HT1080 (cell line): ENCODE measurements around the gene MAP4. TPM values are rescaled to one million over a fixed set of nuclear protein-coding genes. Genes with fewer than 3 reads are reported as not detected.
A peak's percentile ranks its signal among the peaks of the same experiment; 100 is the strongest.
"Not testable (repeated sequence)": the region's sequence is repeated elsewhere in the genome, so short reads cannot be mapped to it uniquely, and the experiment has no call there.

Experiments used
- DNase-seq: peaks from one replicate; pipeline ENCODE4 v3.0.0-alpha.2; 2015; ENCODE audit warnings: low read depth
- polyA plus RNA-seq, 2 experiments: library from polyadenylated mRNA; depleted of rRNA; stranded (reverse); fragments of >200 nt; gene quantifications; 2 replicates each; pipeline ENCODE4 v1.2.3, GENCODE V29; 2015
- total RNA-seq: library from RNA; depleted of rRNA; stranded (reverse); fragments of >200 nt; shearing (Covaris generic); gene quantifications from 2 replicates; pipeline ENCODE4 v1.2.3, GENCODE V29; 2014; rRNA removed

MAP4 gene
- total RNA-seq = 48.7 and 60.0 TPM in 2 replicates
- polyA plus RNA-seq (2015; cell fraction: cytosol; rRNA removed) = 96.1 and 115 TPM in 2 replicates
- polyA plus RNA-seq (2015; cell fraction: nucleus; rRNA removed) = 232 and 242 TPM in 2 replicates

- DNase-seq = peak; percentile 72
Observed at GRCh38 chr3:48016301-48016973, at the start of gene MAP4. MAP4 (minus strand) TSS chr3:48016416; CDS start chr3:47998860, 17,556 bp downstream.

GRCh38 chr3:48065035-48065434 lies 48.8 kb upstream of the MAP4 start:
- DNase-seq = peak; percentile 20

- DNase-seq = peak; percentile 52
Observed at GRCh38 chr3:48064292-48064829, 48.1 kb upstream of the MAP4 start.

- DNase-seq = not testable (repeated sequence)
Observed at GRCh38 chr3:48061586-48061985, 45.4 kb upstream of the MAP4 start.

- no peak for DNase-seq
Observed at GRCh38 chr3:48058091-48058490, 41.9 kb upstream of the MAP4 start.

GRCh38 chr3:48057521-48057920 lies 41.3 kb upstream of the MAP4 start:
- no peak for DNase-seq

- DNase-seq = peak; percentile 49
Observed at GRCh38 chr3:48047841-48048464, 31.7 kb upstream of the MAP4 start.

- DNase-seq = peak; percentile 36
Observed at GRCh38 chr3:48042071-48042760, 26.0 kb upstream of the MAP4 start.

- peak; percentile 87 for DNase-seq
Observed at GRCh38 chr3:48039487-48040190, 23.4 kb upstream of the MAP4 start.

- no peak for DNase-seq
Observed at GRCh38 chr3:48038971-48039481, 22.8 kb upstream of the MAP4 start.

- DNase-seq = peak; percentile 97
Observed at GRCh38 chr3:48034000-48034516, 17.8 kb upstream of the MAP4 start.

GRCh38 chr3:48030188-48030587 lies 14.0 kb upstream of the MAP4 start:
- no peak for DNase-seq

- no peak for DNase-seq
Observed at GRCh38 chr3:48026951-48027908, 11.0 kb upstream of the MAP4 start.

- DNase-seq = no peak
Observed at GRCh38 chr3:48026098-48026497, 9.9 kb upstream of the MAP4 start.

- DNase-seq = no peak
Observed at GRCh38 chr3:48024401-48024800, 8.2 kb upstream of the MAP4 start.

GRCh38 chr3:48023377-48023776 lies 7.2 kb upstream of the MAP4 start:
- DNase-seq = no peak

GRCh38 chr3:48022178-48022577 lies 6.0 kb upstream of the MAP4 start:
- DNase-seq = no peak

- peak; percentile 76 for DNase-seq
Observed at GRCh38 chr3:48018841-48019240, 2.6 kb upstream of the MAP4 start.

- no peak for DNase-seq
Observed at GRCh38 chr3:48015431-48016180, 610 bp downstream of the MAP4 start.
